ENCODE data around the gene UGP2.
A peak's percentile ranks its signal among the peaks of the same experiment; 100 is the strongest.
"Not testable (repeated sequence)": the region's sequence is repeated elsewhere in the genome, so short reads cannot be mapped to it uniquely, and the experiment has no call there.

The UGP2 gene

GRCh38 chr2:63841254-63842022, at the start of gene UGP2:
UGP2 (plus strand) TSS chr2:63841896; CDS start chr2:63842186, 290 bp downstream.
- Histone ChIP-seq H3K4me3 (ENCODE audit: low read depth in 1 of 2, low read length in 2 of 2) (peak within 1 kb of the TSS; percentile 83 to 85), H3K27me3 (ENCODE audit: low read depth, low read length) (no peaks in the 10 kb centered on the region), H3K27ac (ENCODE audit: low read length) (peak within 1 kb of the TSS; percentile 96), H3K4me1 (ENCODE audit: control insufficient read depth in 1 of 2, insufficient read depth in 2 of 2, low read length in 2 of 2) (peaks cover 4 to 23% of the 10 kb centered on the region in 2 donors), H3K36me3 (ENCODE audit: control insufficient read depth in 1 of 2, insufficient read depth in 2 of 2, low read length in 2 of 2) (peaks cover 0 to 5% of the 10 kb centered on the region in 2 donors), H3K9me3 (ENCODE audit: control insufficient read depth in 1 of 2, low read length in 2 of 2) (no peaks in the 10 kb centered on the region)

GRCh38 chr2:63792530-63792929, 49.2 kb upstream of the UGP2 start:
- Histone ChIP-seq H3K9me3 (ENCODE audit: control insufficient read depth in 1 of 2, low read length in 2 of 2) (no peaks in the 10 kb centered on the region), H3K27me3 (ENCODE audit: low read depth, low read length) (no peaks in the 10 kb centered on the region), H3K27ac (ENCODE audit: low read length) (no peak overlapping the region), H3K4me3 (ENCODE audit: low read depth in 1 of 2, low read length in 2 of 2) (no peak overlapping the region), H3K4me1 (ENCODE audit: control insufficient read depth in 1 of 2, insufficient read depth in 2 of 2, low read length in 2 of 2) (no peaks in the 10 kb centered on the region), H3K36me3 (ENCODE audit: control insufficient read depth in 1 of 2, insufficient read depth in 2 of 2, low read length in 2 of 2) (no peaks in the 10 kb centered on the region)

DNA sequence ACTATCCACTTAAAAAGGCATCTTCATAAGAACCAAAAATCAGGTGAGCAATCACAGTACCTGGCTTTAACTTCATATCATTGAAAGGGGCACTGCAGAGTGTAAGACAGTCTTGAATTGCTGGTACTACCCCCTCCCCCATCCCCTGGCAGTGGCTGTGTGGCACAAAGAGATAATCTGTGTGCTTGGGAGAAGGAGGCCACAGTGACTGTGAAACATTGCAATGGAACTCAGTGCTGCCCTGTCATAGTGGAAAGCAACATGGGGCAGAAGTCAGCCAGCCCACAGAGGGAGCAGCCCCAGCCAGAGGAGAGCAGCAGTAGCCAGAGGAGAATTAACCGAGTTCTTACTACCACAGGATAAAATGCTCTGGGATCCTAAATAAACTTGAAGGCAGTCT, 45.3 kb upstream of the UGP2 start:
- Histone ChIP-seq H3K9me3 (ENCODE audit: control insufficient read depth in 1 of 2, low read length in 2 of 2) (no peaks in the 10 kb centered on the region), H3K27me3 (ENCODE audit: low read depth, low read length) (no peaks in the 10 kb centered on the region), H3K4me1 (ENCODE audit: control insufficient read depth in 1 of 2, insufficient read depth in 2 of 2, low read length in 2 of 2) (no peaks in the 10 kb centered on the region), H3K36me3 (ENCODE audit: control insufficient read depth in 1 of 2, insufficient read depth in 2 of 2, low read length in 2 of 2) (no peaks in the 10 kb centered on the region), H3K4me3 (ENCODE audit: low read depth in 1 of 2, low read length in 2 of 2) (no peak overlapping the region), H3K27ac (ENCODE audit: low read length) (no peak overlapping the region)

- Histone ChIP-seq H3K27me3 (ENCODE audit: low read depth, low read length) (no peaks in the 10 kb centered on the region), H3K36me3 (ENCODE audit: control insufficient read depth in 1 of 2, insufficient read depth in 2 of 2, low read length in 2 of 2) (no peaks in the 10 kb centered on the region), H3K27ac (ENCODE audit: low read length) (no peak overlapping the region), H3K9me3 (ENCODE audit: control insufficient read depth in 1 of 2, low read length in 2 of 2) (no peaks in the 10 kb centered on the region), H3K4me3 (ENCODE audit: low read depth in 1 of 2, low read length in 2 of 2) (no peak overlapping the region), H3K4me1 (ENCODE audit: control insufficient read depth in 1 of 2, insufficient read depth in 2 of 2, low read length in 2 of 2) (no peaks in the 10 kb centered on the region)
Observed at GRCh38 chr2:63796796-63797195, 44.9 kb upstream of the UGP2 start.

DNA sequence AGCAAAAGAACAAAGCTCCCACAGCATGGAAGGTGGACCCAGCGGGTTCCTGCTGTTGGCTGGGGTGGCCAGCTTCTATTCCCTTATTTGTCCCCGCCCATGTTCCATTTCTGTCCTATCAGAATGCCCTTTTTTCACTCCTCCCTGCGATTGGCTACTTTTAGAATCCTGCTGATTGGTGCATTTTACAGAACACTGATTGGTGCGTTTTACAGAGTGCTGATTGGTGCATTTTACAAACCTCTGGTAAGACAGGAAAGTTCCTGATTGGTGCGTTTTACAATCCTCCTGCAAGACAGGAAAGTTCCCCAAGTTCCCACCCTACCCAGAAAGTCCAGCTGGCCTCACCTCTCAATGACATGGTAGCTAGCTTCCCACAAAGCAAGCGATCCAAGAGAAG, 40.2 kb upstream of the UGP2 start:
- Histone ChIP-seq H3K36me3 (ENCODE audit: control insufficient read depth in 1 of 2, insufficient read depth in 2 of 2, low read length in 2 of 2) (no peaks in the 10 kb centered on the region), H3K27ac (ENCODE audit: low read length) (no peak overlapping the region), H3K4me3 (ENCODE audit: low read depth in 1 of 2, low read length in 2 of 2) (no peak overlapping the region), H3K4me1 (ENCODE audit: control insufficient read depth in 1 of 2, insufficient read depth in 2 of 2, low read length in 2 of 2) (no peaks in the 10 kb centered on the region), H3K9me3 (ENCODE audit: control insufficient read depth in 1 of 2, low read length in 2 of 2) (no peaks in the 10 kb centered on the region), H3K27me3 (ENCODE audit: low read depth, low read length) (no peaks in the 10 kb centered on the region)

DNA sequence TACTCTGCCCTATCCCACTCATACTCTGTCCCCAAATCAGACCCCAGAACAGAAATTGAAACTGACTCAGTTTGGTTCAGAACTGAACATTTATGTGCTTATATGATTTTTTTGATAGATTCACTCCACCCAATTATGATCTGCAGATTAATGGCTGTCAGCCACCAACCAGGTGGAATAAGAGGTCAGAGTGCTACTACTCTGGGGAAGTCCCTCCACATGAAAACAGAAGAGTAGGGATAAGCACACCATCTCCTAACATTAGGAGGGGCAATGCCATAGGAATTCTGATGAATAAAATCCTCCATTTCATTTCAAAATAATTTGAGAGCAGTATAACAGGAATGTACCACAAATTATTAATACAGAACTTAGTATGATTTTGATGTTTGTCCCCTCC, 36.3 kb upstream of the UGP2 start:
- no peaks in the 10 kb centered on the region for H3K27me3 ChIP-seq (ENCODE audit: low read depth, low read length)
- H3K36me3 ChIP-seq (ENCODE audit: control insufficient read depth in 1 of 2, insufficient read depth in 2 of 2, low read length in 2 of 2): no peaks in the 10 kb centered on the region
- H3K9me3 ChIP-seq (ENCODE audit: control insufficient read depth in 1 of 2, low read length in 2 of 2): no peaks in the 10 kb centered on the region
- no peaks in the 10 kb centered on the region for H3K4me1 ChIP-seq (ENCODE audit: control insufficient read depth in 1 of 2, insufficient read depth in 2 of 2, low read length in 2 of 2)
- H3K27ac ChIP-seq (ENCODE audit: low read length): no peak overlapping the region
- no peak overlapping the region for H3K4me3 ChIP-seq (ENCODE audit: low read depth in 1 of 2, low read length in 2 of 2)

DNA sequence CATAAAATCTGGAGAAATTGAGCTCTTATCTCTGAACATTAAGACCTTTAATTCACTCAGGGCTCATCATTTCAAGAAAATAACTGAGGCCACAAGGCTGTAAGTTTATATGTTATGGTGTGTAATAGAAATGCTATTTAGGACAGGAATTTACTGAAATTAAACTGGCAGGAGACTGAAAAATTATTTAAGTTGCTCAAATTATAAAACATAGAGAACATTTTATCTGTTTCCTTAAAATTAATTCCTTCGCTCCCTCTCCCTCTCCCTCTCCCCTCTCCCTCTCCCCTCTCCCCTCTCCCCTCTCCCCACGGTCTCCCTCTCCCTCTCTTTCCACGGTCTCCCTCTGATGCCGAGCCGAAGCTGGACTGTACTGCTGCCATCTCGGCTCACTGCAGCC, 33.7 kb upstream of the UGP2 start:
- H3K4me1 ChIP-seq (ENCODE audit: control insufficient read depth in 1 of 2, insufficient read depth in 2 of 2, low read length in 2 of 2); H3K27ac ChIP-seq (ENCODE audit: low read length); H3K27me3 ChIP-seq (ENCODE audit: low read depth, low read length); H3K9me3 ChIP-seq (ENCODE audit: control insufficient read depth in 1 of 2, low read length in 2 of 2); H3K4me3 ChIP-seq (ENCODE audit: low read depth in 1 of 2, low read length in 2 of 2); H3K36me3 ChIP-seq (ENCODE audit: control insufficient read depth in 1 of 2, insufficient read depth in 2 of 2, low read length in 2 of 2): not testable (repeated sequence)

DNA sequence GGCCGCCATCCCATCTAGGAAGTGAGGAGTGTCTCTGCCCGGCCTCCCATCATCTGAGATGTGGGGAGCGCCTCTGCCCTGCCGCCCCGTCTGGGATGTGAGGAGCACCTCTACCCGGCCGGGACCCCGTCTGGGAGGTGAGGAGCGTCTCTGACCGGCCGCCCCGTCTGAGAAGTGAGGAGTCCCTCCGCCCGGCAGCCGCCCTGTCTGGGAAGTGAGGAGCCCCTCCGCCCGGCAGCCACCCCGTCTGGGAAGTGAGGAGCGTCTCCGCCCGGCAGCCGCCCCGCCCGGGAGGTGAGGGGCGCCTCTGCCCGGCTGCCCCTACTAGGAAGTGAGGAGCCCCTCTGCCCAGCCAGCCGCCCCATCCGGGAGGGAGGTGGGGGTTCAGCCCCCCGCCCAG, 32.8 kb upstream of the UGP2 start:
- not testable (repeated sequence) for H3K36me3 ChIP-seq (ENCODE audit: control insufficient read depth in 1 of 2, insufficient read depth in 2 of 2, low read length in 2 of 2); H3K4me3 ChIP-seq (ENCODE audit: low read depth in 1 of 2, low read length in 2 of 2); H3K27ac ChIP-seq (ENCODE audit: low read length); H3K9me3 ChIP-seq (ENCODE audit: control insufficient read depth in 1 of 2, low read length in 2 of 2); H3K27me3 ChIP-seq (ENCODE audit: low read depth, low read length); H3K4me1 ChIP-seq (ENCODE audit: control insufficient read depth in 1 of 2, insufficient read depth in 2 of 2, low read length in 2 of 2)

- H3K27ac ChIP-seq (ENCODE audit: low read length): no peak overlapping the region
Observed at GRCh38 chr2:63811063-63811462, 30.6 kb upstream of the UGP2 start.

GRCh38 chr2:63811870-63812269, 29.8 kb upstream of the UGP2 start:
- H3K4me3 ChIP-seq (ENCODE audit: low read depth in 1 of 2, low read length in 2 of 2); H3K27ac ChIP-seq (ENCODE audit: low read length); H3K4me1 ChIP-seq (ENCODE audit: control insufficient read depth in 1 of 2, insufficient read depth in 2 of 2, low read length in 2 of 2); H3K36me3 ChIP-seq (ENCODE audit: control insufficient read depth in 1 of 2, insufficient read depth in 2 of 2, low read length in 2 of 2); H3K9me3 ChIP-seq (ENCODE audit: control insufficient read depth in 1 of 2, low read length in 2 of 2); H3K27me3 ChIP-seq (ENCODE audit: low read depth, low read length): not testable (repeated sequence)

More at GRCh38 chr2:63811063-63811462, 30.6 kb upstream of the UGP2 start:
- H3K27me3 ChIP-seq (ENCODE audit: low read depth, low read length): no peaks in the 10 kb centered on the region
- no peaks in the 10 kb centered on the region for H3K9me3 ChIP-seq (ENCODE audit: control insufficient read depth in 1 of 2, low read length in 2 of 2)
- no peaks in the 10 kb centered on the region for H3K36me3 ChIP-seq (ENCODE audit: control insufficient read depth in 1 of 2, insufficient read depth in 2 of 2, low read length in 2 of 2)
- no peak overlapping the region for H3K4me3 ChIP-seq (ENCODE audit: low read depth in 1 of 2, low read length in 2 of 2)
- no peaks in the 10 kb centered on the region for H3K4me1 ChIP-seq (ENCODE audit: control insufficient read depth in 1 of 2, insufficient read depth in 2 of 2, low read length in 2 of 2)

GRCh38 chr2:63814114-63814513, 27.6 kb upstream of the UGP2 start:
- Histone ChIP-seq H3K4me1 (ENCODE audit: control insufficient read depth in 1 of 2, insufficient read depth in 2 of 2, low read length in 2 of 2) (no peaks in the 10 kb centered on the region), H3K27ac (ENCODE audit: low read length) (no peak overlapping the region), H3K27me3 (ENCODE audit: low read depth, low read length) (no peaks in the 10 kb centered on the region), H3K36me3 (ENCODE audit: control insufficient read depth in 1 of 2, insufficient read depth in 2 of 2, low read length in 2 of 2) (no peaks in the 10 kb centered on the region), H3K4me3 (ENCODE audit: low read depth in 1 of 2, low read length in 2 of 2) (no peak overlapping the region), H3K9me3 (ENCODE audit: control insufficient read depth in 1 of 2, low read length in 2 of 2) (no peaks in the 10 kb centered on the region)

- H3K27me3 ChIP-seq (ENCODE audit: low read depth, low read length): no peaks in the 10 kb centered on the region
- no peaks in the 10 kb centered on the region for H3K9me3 ChIP-seq (ENCODE audit: control insufficient read depth in 1 of 2, low read length in 2 of 2)
- H3K36me3 ChIP-seq (ENCODE audit: control insufficient read depth in 1 of 2, insufficient read depth in 2 of 2, low read length in 2 of 2): no peaks in the 10 kb centered on the region
- no peaks in the 10 kb centered on the region for H3K4me1 ChIP-seq (ENCODE audit: control insufficient read depth in 1 of 2, insufficient read depth in 2 of 2, low read length in 2 of 2)
- no peak overlapping the region for H3K4me3 ChIP-seq (ENCODE audit: low read depth in 1 of 2, low read length in 2 of 2)
- no peak overlapping the region for H3K27ac ChIP-seq (ENCODE audit: low read length)
Observed at GRCh38 chr2:63817382-63817781, 24.3 kb upstream of the UGP2 start.

Measured in muscle layer of duodenum (tissue), 2 donors.